Measurements from ENCODE around the gene ITPRIP. TPM values are rescaled to one million over a fixed set of nuclear protein-coding genes. Genes with fewer than 3 reads are reported as not detected.

The ITPRIP gene
- total RNA-seq, 1 experiment from 2014 or later, result 12.0 TPM

DNA sequence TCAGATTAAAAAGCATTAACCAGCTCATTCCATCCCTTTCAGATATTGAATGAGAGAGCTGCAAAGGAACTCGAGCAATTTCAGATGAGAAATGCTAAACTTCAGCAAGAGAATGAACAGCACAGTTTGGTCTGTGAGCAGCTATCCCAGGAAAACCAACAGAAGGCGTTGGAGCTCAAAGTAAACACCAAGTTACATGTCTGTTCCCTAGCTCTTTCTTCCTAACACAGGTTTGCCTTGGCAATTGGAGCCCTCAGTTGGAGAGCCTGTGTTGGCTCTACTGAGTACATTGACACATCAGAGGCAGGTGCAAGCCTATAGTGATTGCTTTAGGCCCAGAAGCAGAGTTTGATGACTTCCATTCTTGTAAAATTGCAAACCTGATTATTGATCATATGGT lies 30.1 kb upstream of the ITPRIP start:
- DNase-seq (ENCODE audit: low read depth, low spot score), result no peak
- intact Hi-C loops (cut with micrococcal nuclease), result no loop called here
- TF ChIP-seq, protein P1, sequence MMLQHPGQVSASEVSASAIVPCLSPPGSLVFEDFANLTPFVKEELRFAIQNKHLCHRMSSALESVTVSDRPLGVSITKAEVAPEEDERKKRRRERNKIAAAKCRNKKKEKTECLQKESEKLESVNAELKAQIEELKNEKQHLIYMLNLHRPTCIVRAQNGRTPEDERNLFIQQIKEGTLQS (IDR thresholded peaks at IDR 0.05), result no peak
- TF ChIP-seq POLR2AphosphoS5 (IDR thresholded peaks at IDR 0.05; ENCODE audit: low read depth, low read length) (no peak), YY1 (IDR thresholded peaks at IDR 0.05; ENCODE audit: extremely low read depth, insufficient replicate concordance, low read depth, low read length) (no peak), EGR1 (IDR thresholded peaks at IDR 0.05; ENCODE audit: low read depth) (no peak), JUND (IDR thresholded peaks at IDR 0.05) (no peak), POLR2A (IDR thresholded peaks at IDR 0.05; ENCODE audit: borderline replicate concordance, extremely low read depth, insufficient read depth, insufficient read length) (no peak), FOSL1 (IDR thresholded peaks at IDR 0.05; ENCODE audit: low read depth) (no peak)
- TF ChIP-seq, protein P2, sequence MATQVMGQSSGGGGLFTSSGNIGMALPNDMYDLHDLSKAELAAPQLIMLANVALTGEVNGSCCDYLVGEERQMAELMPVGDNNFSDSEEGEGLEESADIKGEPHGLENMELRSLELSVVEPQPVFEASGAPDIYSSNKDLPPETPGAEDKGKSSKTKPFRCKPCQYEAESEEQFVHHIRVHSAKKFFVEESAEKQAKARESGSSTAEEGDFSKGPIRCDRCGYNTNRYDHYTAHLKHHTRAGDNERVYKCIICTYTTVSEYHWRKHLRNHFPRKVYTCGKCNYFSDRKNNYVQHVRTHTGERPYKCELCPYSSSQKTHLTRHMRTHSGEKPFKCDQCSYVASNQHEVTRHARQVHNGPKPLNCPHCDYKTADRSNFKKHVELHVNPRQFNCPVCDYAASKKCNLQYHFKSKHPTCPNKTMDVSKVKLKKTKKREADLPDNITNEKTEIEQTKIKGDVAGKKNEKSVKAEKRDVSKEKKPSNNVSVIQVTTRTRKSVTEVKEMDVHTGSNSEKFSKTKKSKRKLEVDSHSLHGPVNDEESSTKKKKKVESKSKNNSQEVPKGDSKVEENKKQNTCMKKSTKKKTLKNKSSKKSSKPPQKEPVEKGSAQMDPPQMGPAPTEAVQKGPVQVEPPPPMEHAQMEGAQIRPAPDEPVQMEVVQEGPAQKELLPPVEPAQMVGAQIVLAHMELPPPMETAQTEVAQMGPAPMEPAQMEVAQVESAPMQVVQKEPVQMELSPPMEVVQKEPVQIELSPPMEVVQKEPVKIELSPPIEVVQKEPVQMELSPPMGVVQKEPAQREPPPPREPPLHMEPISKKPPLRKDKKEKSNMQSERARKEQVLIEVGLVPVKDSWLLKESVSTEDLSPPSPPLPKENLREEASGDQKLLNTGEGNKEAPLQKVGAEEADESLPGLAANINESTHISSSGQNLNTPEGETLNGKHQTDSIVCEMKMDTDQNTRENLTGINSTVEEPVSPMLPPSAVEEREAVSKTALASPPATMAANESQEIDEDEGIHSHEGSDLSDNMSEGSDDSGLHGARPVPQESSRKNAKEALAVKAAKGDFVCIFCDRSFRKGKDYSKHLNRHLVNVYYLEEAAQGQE (IDR thresholded peaks at IDR 0.05; ENCODE audit: low read depth), result no peak
- TF ChIP-seq, protein P3, sequence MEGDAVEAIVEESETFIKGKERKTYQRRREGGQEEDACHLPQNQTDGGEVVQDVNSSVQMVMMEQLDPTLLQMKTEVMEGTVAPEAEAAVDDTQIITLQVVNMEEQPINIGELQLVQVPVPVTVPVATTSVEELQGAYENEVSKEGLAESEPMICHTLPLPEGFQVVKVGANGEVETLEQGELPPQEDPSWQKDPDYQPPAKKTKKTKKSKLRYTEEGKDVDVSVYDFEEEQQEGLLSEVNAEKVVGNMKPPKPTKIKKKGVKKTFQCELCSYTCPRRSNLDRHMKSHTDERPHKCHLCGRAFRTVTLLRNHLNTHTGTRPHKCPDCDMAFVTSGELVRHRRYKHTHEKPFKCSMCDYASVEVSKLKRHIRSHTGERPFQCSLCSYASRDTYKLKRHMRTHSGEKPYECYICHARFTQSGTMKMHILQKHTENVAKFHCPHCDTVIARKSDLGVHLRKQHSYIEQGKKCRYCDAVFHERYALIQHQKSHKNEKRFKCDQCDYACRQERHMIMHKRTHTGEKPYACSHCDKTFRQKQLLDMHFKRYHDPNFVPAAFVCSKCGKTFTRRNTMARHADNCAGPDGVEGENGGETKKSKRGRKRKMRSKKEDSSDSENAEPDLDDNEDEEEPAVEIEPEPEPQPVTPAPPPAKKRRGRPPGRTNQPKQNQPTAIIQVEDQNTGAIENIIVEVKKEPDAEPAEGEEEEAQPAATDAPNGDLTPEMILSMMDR (IDR thresholded peaks at IDR 0.05 in 2 of 3, conservative IDR thresholded peaks at IDR 0.05 in 1 of 3; ENCODE audit: borderline replicate concordance in 1 of 3, insufficient read depth in 1 of 3, low read depth in 2 of 3, low read length in 2 of 3), result no peak
- Histone ChIP-seq H3K27ac (ENCODE audit: low read depth, low read length) (no peak overlapping the region), H3K9ac (ENCODE audit: low read length) (no peak overlapping the region), H3K27me3 (ENCODE audit: insufficient read depth, low read length) (peaks cover 55% of the 10 kb centered on the region), H3K4me2 (ENCODE audit: low read length) (no peak overlapping the region), H3K4me3 (replicated peaks in 1 of 2; ENCODE audit: low read depth in 1 of 2, low read length in 2 of 2) (no peak overlapping the region), H2AFZ (ENCODE audit: low read depth, low read length, poor library complexity, severe bottlenecking) (no peak overlapping the region), H3K9me2 (ENCODE audit: insufficient read depth) (no peaks in the 10 kb centered on the region), H3K9me3 (ENCODE audit: control insufficient read depth in 1 of 2, insufficient read depth in 1 of 2, low read depth in 1 of 2, low read length in 2 of 2) (0 out of 4 replicates have a peak, but pooled peaks cover 0 to 4% of the 10 kb centered on the region in 2 experiments), H3K79me2 (ENCODE audit: insufficient read depth, low read length) (no peaks in the 10 kb centered on the region), H4K20me1 (ENCODE audit: insufficient read depth) (no peaks in the 10 kb centered on the region), H3K36me3 (ENCODE audit: control insufficient read depth in 1 of 2, insufficient read depth in 2 of 2, low read length in 2 of 2) (no peaks in the 10 kb centered on the region), H3K4me1 (ENCODE audit: control insufficient read depth in 1 of 2, insufficient read depth in 2 of 2, low read length in 2 of 2) (no peaks in the 10 kb centered on the region)
- no peak for ATAC-seq
- CTCF ChIA-PET, result interaction anchor here (1.1 kb wide), 1 partner anchor 254 kb away, joined by 5 read pairs; no protein-coding TSS in a partner anchor
- BruUV-seq (replicated peaks), result no TSS peak
- RAD21 ChIA-PET (ENCODE audit: low non-redundant PET in 1 of 2, low total read pairs in 2 of 2, uncharacterized antibody in 2 of 2, unreplicated experiment in 2 of 2), result no interaction called here
- POLR2A ChIA-PET, result no interaction called here

Measured in HCT116 (cell line).